ENCODE results near the gene GLRB.
"Not testable (repeated sequence)": the region's sequence is repeated elsewhere in the genome, so short reads cannot be mapped to it uniquely, and the experiment has no call there.

The GLRB gene

DNA sequence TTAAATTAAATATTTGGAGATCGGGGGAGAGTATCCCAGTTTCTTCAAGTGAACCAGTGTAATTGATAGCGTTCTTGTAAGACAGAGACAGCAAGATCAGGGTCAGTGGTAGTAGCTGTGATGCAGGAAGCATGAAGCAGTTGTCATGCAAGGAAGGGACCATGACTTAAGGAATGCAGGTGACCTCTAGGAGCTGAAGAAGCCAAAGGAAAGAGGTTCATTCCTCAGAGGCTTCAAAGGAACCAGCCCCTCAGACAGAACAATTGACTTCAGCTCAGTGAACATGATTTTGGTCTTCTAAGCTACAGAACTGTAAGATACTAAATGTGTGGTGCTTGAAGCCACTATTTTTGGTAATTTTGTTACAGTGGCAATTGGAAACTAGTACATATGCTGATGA lies 51.6 kb downstream of the GLRB start:
- no peak for DNase-seq

DNA sequence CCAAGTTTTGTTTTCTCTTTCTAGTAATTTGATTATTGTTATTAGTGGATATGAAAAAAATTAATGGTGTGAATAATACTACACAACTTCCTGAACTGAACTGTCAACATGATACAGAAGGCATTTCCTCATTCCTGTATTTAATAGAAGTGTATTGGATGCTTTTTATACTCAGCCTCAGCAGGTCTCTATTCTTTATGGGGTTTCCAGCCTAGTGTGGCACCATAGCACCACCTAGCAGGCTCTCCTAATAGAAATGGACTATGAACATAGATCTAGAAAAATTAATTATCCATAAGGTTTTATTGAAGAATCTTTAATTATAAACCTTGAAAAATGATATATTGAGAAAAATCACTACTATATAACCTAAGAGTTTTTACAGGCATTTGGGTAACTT lies 52.4 kb downstream of the GLRB start:
- peak in 4 of 56 donors; percentile 1 to 24 (median 4) for DNase-seq

DNA sequence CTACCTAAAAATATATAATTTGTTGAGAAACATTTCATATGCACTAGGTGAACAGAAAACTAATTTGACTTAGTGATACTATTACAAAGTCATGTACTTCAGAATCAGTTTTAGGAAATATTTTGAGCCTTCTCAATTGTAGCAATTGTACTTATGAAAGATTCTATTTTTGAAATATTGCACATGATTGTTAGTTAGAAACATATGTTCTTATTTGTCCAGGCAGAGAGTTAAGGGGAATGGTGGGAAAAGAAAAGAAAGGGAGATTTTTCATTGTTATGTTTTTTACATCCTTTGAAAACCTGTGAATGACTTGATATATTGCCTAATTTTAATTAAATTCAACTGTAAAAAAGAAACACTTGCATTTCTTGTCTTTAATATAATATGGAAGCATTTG lies 66.0 kb downstream of the GLRB start:
- DNase-seq = no peak

GRCh38 chr4:157143369-157143768 lies 67.4 kb downstream of the GLRB start:
- DNase-seq = no peak

DNA sequence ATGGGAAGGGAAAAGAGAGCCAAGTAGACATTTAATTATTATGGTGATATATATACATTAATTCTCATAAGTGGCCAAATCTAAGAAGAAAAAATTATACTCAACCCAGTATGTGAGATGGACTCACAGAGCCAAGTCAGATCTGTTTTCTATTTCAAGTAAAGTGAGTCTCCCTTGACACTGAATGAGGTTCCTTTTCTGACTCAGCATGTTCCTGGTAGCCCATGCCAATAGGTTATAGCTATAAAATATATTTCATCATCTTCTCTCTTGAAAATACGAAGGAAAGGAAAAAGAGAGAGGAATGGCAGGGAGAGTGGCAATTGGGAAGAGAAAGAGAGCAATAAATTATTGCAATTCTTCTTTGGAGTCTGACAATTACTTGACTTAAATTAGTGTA lies 75.8 kb downstream of the GLRB start:
- no peak for DNase-seq

GRCh38 chr4:157165935-157166610 lies 90.1 kb downstream of the GLRB start:
- no peak for DNase-seq

DNA sequence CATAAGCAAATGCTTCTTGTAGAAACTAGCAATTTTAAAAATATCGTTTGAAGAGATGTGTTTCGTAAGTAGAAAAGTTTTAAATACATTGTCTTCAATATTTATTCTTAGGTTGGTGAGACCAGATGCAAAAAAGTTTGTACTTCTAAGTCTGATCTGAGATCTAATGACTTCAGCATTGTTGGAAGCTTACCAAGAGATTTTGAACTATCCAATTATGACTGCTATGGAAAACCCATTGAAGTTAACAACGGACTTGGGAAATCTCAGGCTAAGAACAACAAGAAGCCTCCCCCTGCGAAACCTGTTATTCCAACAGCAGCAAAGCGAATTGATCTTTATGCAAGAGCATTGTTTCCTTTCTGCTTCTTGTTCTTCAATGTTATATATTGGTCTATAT lies 94.4 kb downstream of the GLRB start:
- no peak for DNase-seq

DNA sequence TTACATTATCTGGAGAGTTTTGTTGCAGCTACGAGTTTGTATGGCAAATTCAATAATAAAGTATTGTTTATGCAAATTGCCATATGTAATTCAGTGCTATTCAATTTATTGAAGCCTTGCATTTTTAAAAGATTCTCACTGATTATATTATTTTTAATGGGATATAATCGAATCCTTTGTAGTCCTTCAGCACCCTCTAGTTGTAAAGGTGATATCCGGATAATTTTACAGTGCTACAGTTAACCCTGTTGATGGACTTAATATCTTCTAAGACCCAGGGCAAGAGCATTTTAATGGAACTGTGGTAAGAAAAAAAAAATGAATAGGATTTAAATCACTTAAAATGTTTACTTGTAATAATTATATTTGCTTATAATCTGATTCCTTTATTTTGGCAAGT lies 96.1 kb downstream of the GLRB start:
- DNase-seq = no peak

DNA sequence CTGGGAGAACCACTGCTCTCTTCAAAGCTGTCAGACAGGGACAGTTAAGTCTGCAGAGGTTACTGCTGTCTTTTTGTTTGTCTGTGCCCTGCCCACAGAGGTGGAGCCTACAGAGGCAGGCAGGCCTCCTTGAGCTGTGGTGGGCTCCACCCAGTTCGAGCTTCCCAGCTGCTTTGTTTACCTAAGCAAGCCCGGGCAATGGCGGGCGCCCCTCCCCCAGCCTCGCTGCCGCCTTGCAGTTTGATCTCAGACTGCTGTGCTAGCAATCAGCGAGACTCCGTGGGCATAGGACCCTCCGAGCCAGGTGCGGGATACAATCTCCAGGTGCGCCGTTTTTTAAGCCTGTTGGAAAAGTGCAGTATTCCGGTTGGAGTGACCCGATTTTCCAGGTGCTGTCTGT lies 104.3 kb downstream of the GLRB start:
- not testable (repeated sequence) for DNase-seq

GRCh38 chr4:157184300-157184699 lies 108.3 kb downstream of the GLRB start:
- no peak for DNase-seq

- DNase-seq = no peak
Observed at GRCh38 chr4:157185363-157185762, 109.4 kb downstream of the GLRB start.

- DNase-seq = no peak
Observed at GRCh38 chr4:157195374-157195773, 119.4 kb downstream of the GLRB start.

- DNase-seq = no peak
Observed at GRCh38 chr4:157196046-157196445, 120.1 kb downstream of the GLRB start.

DNA sequence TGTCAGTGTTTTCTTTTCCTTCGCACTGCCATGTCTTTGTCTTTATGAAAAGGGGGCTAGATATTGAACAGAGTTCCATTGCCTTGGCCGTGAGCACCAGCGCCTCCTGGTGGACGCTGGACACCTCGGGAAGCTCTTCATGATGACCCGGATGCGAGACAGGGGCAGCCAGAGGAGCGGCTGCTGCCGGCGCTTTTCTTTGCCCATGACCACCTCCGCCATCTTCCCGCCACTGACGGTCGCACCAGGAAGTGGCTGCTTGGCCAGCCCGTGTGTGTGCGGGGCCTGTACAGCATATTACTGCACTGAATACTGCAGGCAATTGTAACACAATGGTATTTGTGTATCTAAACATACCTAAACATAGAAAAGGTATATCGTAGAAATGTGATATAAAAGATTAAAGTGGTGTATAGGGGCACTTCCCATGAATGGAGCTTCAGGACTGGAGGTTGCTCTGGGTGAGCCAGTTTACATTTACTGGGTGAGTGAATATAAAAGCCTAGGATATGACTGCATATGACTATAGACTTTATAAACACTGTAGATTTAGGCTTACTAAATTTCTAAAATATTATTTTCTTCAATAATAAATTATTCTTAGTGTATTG lies 128.8 kb downstream of the GLRB start:
- peak in 2 of 56 donors; percentile 5 to 7 for DNase-seq

GRCh38 chr4:157217708-157218107 lies 141.8 kb downstream of the GLRB start:
- DNase-seq = no peak

DNA sequence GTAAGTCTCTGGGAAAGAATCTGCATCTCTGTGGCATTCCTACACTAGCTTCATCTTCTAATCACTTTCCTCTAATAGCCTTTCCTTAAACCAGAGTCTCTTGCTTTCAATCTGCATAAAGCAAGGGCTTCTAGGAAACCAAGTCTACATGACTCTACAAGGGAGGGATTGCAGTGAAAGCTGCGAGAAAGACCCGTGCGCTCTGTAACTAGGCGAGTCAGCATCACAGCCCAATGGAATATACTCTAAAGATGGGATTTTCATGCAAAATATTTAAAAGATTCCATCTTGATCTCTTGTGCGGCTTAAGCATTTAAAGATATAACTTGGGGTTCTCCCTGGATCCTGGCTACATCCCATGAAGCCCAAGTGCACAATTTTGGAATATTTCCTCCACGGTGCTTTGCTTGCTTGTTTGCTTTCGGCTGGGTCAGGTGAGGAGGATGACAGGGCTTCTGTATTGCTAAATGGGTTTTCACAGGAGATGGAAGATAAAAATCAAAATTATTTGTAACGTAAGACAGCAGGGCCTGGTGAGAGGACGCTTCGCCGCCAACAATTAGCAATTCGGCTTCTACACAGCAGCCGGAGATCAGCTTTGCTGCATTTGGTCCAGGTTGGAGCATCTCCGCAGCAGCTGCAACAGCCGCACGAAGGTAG lies 143.9 kb downstream of the GLRB start:
- DNase-seq = peak in 3 of 56 donors; percentile 15 to 45 (median 33)

DNA sequence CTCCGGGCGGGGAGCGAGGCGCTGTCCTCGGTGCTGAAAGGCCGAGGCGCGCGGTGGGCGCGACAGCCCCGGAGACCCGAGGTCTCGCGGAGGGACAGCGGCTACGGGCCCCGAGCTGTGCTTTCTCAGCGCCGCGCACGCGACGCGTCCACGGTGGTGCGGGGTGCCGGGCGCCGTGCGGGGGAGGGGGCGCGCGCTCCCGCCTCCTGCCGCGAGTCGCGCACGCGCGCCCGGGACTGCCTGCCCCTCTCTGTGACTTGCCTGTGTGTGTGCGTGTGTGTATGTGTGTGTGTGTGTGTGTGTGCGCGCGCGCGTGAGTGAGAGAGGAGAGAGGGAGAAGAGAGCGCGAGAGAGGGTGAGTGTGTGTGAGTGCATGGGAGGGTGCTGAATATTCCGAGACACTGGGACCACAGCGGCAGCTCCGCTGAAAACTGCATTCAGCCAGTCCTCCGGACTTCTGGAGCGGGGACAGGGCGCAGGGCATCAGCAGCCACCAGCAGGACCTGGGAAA lies 144.5 kb downstream of the GLRB start, which contains the start of gene GRIA2:
GRIA2 (plus strand) TSS at position 358 of the 511 bp plus-strand sequence. CDS start 315 bp downstream, outside the sequence.
- peak in 55 of 56 donors; percentile 37 to 96 (median 80) for DNase-seq

DNA sequence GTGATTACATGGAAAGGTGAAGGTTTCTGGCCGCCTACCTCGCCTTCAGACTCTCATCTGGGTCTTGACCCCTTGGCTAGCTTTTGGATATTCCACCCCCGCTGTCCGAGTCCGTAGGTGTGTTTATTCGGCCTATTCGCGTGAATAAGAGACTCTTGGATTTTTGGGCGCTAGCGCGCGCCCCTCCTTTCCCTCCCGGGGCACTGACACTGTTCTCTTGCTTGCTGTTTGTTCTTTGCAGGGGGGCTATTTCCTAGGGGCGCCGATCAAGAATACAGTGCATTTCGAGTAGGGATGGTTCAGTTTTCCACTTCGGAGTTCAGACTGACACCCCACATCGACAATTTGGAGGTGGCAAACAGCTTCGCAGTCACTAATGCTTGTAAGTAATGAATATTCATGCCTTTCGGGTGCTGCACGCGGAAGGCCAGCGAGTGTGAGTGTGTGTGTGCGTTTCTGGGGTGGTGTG lies 145.5 kb downstream of the GLRB start:
- DNase-seq = peak in 17 of 56 donors; percentile 19 to 77 (median 65)
